Thoracic aorta (tissue), 2 donors: Measurements from ENCODE around the gene GOLGA6A. TPM values are rescaled to one million over a fixed set of nuclear protein-coding genes. Genes with fewer than 3 reads are reported as not detected.
"Not testable (repeated sequence)": the region's sequence is repeated elsewhere in the genome, so short reads cannot be mapped to it uniquely, and the experiment has no call there.

Source experiments
- ATAC-seq: fragments of 150-250 bp; one replicate; pipeline ENCODE4 v1.8.0; 2017; ENCODE audit warnings: low read depth; ENCODE audit not compliant: insufficient number of reproducible peaks, low FRiP score
- DNase-seq: peaks from one replicate; pipeline ENCODE4 v3.0.0-alpha.2; 2020; ENCODE audit warnings: low spot score
- H3K27ac ChIP-seq, 2 donors: fragments of 200-600 bp; sonication (generic); 1 replicate in 1 of 2; 2 replicates in 1 of 2; pipeline ENCODE4 v1.5.1; 2016; ENCODE audit warnings: mild to moderate bottlenecking in 2 of 2, moderate library complexity in 2 of 2
- H3K27me3 ChIP-seq: fragments of 200-600 bp; sonication (generic); replicated peaks from 2 replicates; pipeline ENCODE4 v1.6.0; 2016; ENCODE audit warnings: mild to moderate bottlenecking; ENCODE audit not compliant: insufficient read depth
- H3K36me3 ChIP-seq: fragments of 200-600 bp; sonication (generic); one replicate; pipeline ENCODE4 v1.5.1; 2016
- H3K4me1 ChIP-seq, 2 donors: fragments of 200-600 bp; sonication (generic); 1 replicate in 1 of 2; 2 replicates in 1 of 2; pipeline versions ENCODE4 v1.5.1 to v1.6.0; 2016; ENCODE audit warnings: low read depth in 2 of 2, mild to moderate bottlenecking in 1 of 2; ENCODE audit not compliant: control insufficient read depth in 1 of 2
- H3K4me3 ChIP-seq: fragments of 200-600 bp; sonication (generic); 2 replicates; pipeline ENCODE4 v1.5.1; 2016; ENCODE audit warnings: mild to moderate bottlenecking
- H3K9me3 ChIP-seq: fragments of 200-600 bp; sonication (generic); 2 replicates; pipeline ENCODE4 v1.5.1; 2016
- total RNA-seq, 2 donors: library from RNA; depleted of rRNA; stranded (reverse); fragments of >200 nt; gene quantifications; one replicate each; pipeline versions ENCODE4 v1.1.0 to v1.2.3, GENCODE V29; 2016
- TF ChIP-seq, protein P1 (sequence below): fragments of 200-600 bp; sonication (generic); IDR thresholded peaks from one replicate; pipeline ENCODE4 v1.5.1; 2019; ENCODE audit warnings: antibody characterized with exemption

The GOLGA6A gene
- total RNA-seq, 2 donors from 2014 or later = 0.14 to 0.42 TPM

GRCh38 chr15:74062671-74063070 is 19.7 kb downstream of the GOLGA6A start:
- DNase-seq = no peak
- Histone ChIP-seq H3K4me1 (no peaks in the 10 kb centered on the region), H3K9me3 (no peaks in the 10 kb centered on the region), H3K4me3 (no peak overlapping the region), H3K36me3 (no peaks in the 10 kb centered on the region), H3K27me3 (no peaks in the 10 kb centered on the region), H3K27ac (no peak overlapping the region)
- TF ChIP-seq, protein P1, sequence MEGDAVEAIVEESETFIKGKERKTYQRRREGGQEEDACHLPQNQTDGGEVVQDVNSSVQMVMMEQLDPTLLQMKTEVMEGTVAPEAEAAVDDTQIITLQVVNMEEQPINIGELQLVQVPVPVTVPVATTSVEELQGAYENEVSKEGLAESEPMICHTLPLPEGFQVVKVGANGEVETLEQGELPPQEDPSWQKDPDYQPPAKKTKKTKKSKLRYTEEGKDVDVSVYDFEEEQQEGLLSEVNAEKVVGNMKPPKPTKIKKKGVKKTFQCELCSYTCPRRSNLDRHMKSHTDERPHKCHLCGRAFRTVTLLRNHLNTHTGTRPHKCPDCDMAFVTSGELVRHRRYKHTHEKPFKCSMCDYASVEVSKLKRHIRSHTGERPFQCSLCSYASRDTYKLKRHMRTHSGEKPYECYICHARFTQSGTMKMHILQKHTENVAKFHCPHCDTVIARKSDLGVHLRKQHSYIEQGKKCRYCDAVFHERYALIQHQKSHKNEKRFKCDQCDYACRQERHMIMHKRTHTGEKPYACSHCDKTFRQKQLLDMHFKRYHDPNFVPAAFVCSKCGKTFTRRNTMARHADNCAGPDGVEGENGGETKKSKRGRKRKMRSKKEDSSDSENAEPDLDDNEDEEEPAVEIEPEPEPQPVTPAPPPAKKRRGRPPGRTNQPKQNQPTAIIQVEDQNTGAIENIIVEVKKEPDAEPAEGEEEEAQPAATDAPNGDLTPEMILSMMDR = no peak
- ATAC-seq = no peak

DNA sequence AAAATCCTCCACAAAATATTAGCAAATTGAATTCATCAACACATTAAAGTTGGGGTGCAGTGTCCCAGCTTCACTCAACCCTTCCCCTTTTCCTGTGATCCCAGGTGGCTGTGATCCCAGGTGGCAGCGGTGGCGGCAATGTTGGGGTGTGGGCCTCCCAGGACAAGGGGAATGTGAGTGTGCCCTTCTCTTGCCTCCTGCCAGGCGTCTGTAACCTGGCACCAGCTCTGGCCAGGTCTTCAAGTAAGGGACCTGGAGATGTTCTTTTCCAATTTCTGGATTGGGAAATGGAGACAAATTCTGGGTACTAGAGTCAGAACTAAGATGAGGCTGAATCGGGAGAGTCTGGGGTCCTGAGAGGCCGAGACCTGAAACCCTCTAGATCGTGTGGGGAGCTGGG is 20.1 kb downstream of the GOLGA6A start:
- H3K27me3 ChIP-seq = no peaks in the 10 kb centered on the region
- H3K27ac ChIP-seq = no peak overlapping the region
- H3K4me3 ChIP-seq = no peak overlapping the region
- no peaks in the 10 kb centered on the region for H3K9me3 ChIP-seq
- ATAC-seq (no peak), DNase-seq (no peak)
- TF ChIP-seq, protein P1 = no peak
- no peaks in the 10 kb centered on the region for H3K4me1 ChIP-seq
- no peaks in the 10 kb centered on the region for H3K36me3 ChIP-seq

DNA sequence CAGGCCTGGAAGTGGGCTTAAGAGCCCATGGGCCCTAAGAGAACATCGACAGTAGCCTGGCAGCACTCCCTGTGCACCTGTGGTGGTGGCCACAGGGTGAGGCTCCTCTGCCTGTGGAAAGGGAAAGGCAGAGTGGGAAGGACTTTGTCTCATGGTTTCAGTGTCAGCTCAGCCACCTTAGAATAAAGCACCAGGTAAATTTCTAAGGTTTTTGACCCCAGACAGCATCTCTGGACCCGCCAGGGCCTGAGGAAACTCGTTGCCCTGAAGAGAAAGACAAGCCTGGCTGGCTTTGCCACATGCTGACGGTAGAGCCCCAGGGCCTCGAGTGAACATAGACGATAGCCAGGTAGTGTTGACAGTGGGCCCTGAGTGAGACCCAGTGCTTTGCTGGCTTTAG is 22.1 kb downstream of the GOLGA6A start:
- no peak for DNase-seq
- Histone ChIP-seq H3K36me3 (no peaks in the 10 kb centered on the region), H3K9me3 (no peaks in the 10 kb centered on the region), H3K27ac (no peak overlapping the region), H3K27me3 (no peaks in the 10 kb centered on the region), H3K4me1 (no peaks in the 10 kb centered on the region), H3K4me3 (no peak overlapping the region)
- TF ChIP-seq, protein P1 = no peak
- no peak for ATAC-seq

DNA sequence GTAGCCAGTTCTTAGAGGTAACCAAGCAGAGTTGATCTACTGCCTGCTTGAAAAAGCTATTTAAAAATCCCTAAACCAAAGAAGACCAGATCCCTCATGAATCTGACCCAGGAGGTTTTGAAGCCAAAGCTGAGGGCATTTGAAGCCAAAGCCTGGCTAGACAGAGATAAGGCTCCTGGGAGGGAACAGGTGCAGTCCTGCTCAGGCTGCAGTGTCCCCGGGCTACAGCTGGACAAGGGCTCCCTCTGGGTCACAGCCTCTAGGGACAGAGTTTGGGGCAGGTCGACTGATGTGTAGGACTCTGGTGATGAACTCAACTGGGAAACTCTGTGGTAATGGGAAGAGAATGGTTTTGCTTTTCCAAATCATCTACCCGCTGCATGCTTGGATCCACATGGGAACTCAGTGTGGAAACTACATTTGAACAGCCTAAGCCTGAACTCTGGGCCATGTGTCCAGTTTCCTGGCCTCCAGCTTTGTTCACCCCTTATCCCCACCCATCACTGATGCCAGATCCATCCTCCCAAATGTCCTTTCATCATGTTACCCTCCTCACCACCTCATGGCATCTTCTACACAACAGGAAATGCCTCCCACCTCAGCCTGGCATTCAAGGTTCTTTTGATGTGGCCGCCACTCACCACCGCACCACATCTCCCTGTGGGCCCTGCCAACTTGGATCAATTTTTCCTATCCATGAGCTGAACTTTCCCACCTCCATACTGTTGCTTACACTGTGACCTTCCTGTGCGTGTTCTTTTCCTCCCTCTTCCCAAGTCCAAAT is 23.1 kb downstream of the GOLGA6A start:
- H3K36me3 ChIP-seq, H3K4me3 ChIP-seq, H3K27ac ChIP-seq, H3K9me3 ChIP-seq, H3K4me1 ChIP-seq, ATAC-seq, DNase-seq, H3K27me3 ChIP-seq: not testable (repeated sequence)

- H3K9me3 ChIP-seq, DNase-seq, H3K27me3 ChIP-seq, H3K4me3 ChIP-seq, H3K36me3 ChIP-seq, H3K27ac ChIP-seq, ATAC-seq: not testable (repeated sequence)
- peaks cover 17 to 26% of the 10 kb centered on the region in 2 donors for H3K4me1 ChIP-seq
Measured at GRCh38 chr15:74056330-74056729, 26.0 kb downstream of the GOLGA6A start.

- H3K27ac ChIP-seq = no peak overlapping the region
- H3K36me3 ChIP-seq = no peaks in the 10 kb centered on the region
- DNase-seq (no peak), ATAC-seq (no peak)
- H3K4me1 ChIP-seq = peaks cover 18 to 31% of the 10 kb centered on the region in 2 donors
- H3K9me3 ChIP-seq = no peaks in the 10 kb centered on the region
- no peaks in the 10 kb centered on the region for H3K27me3 ChIP-seq
- no peak overlapping the region for H3K4me3 ChIP-seq
- TF ChIP-seq, protein P1 = no peak
Measured at GRCh38 chr15:74055804-74056203, 26.5 kb downstream of the GOLGA6A start.
